Measurements from ENCODE around the gene MRPS31. TPM values are rescaled to one million over a fixed set of nuclear protein-coding genes. Genes with fewer than 3 reads are reported as not detected.

The MRPS31 gene
- total and polyA plus RNA-seq, 2 donors (not counting 1 experiment from before 2014, with no cell fraction given) = 20.5 to 34.4 TPM

- TF ChIP-seq CTCF (IDR thresholded peaks at IDR 0.05) = no peak
- H3K4me3 ChIP-seq (ENCODE audit: control extremely low read depth in 1 of 5, extremely low read depth in 1 of 5, insufficient read depth in 1 of 5, low read depth in 2 of 5, low read length in 4 of 5) = peak overlapping the region; percentile 65 to 99 (median 99)
- peak overlapping the region; percentile 100 for H3K4me3 Mint-ChIP-seq
- DNase-seq (no peak), ATAC-seq (ENCODE audit: low read depth) (no peak)
- POLR2A ChIA-PET = interaction anchor here (1.0 kb wide), 1 partner anchor 19 kb away, joined by 4 read pairs; the partner anchor contains the start of gene SLC25A15
- peaks cover 1 to 3% of the 10 kb centered on the region in 2 experiments for H3K36me3 ChIP-seq (replicated peaks in 1 of 2; ENCODE audit: control extremely low read depth in 1 of 2, control insufficient read depth in 1 of 2, extremely low read depth in 1 of 2, insufficient read depth in 2 of 2, low read length in 1 of 2)
- WGBS (ENCODE audit: insufficient coverage) = 3% methylated on average over 9 of the region's 9 CpGs
- H3K27ac Mint-ChIP-seq = peak overlapping the region; percentile 97
- intact Hi-C loops (cut with micrococcal nuclease) = loop anchor here (2.0 to 10.0 kb wide), 4 partner anchors 104 to 1736 kb away; partner anchors contain the start of genes FOXO1, KBTBD6, NHLRC3 and PROSER1
- H3K4me2 ChIP-seq (replicated peaks; ENCODE audit: low read depth, low read length, poor library complexity, severe bottlenecking) = peak overlapping the region; percentile 85
- CTCF ChIA-PET = interaction anchor here (1.0 to 1.8 kb wide), 2 partner anchors 19 to 150 kb away, joined by 3 to 5 read pairs; partner anchors contain the start of gene SLC25A15
- peaks cover 18% of the 10 kb centered on the region for H3K4me1 Mint-ChIP-seq
- H3K9ac ChIP-seq (ENCODE audit: low read length) = peak overlapping the region; percentile 97
- no peaks in the 10 kb centered on the region for H3K27me3 Mint-ChIP-seq
- H4K20me1 ChIP-seq (ENCODE audit: control insufficient read depth, insufficient read depth, low read length, poor library complexity, severe bottlenecking) = peaks cover 5% of the 10 kb centered on the region
- no peaks in the 10 kb centered on the region for H3K9me3 ChIP-seq (ENCODE audit: control extremely low read depth in 1 of 3, control insufficient read depth in 2 of 3, insufficient read depth in 1 of 3, low read length in 2 of 3)
- H3K9me3 Mint-ChIP-seq (ENCODE audit: insufficient read depth) = no peaks in the 10 kb centered on the region
- H3K27ac ChIP-seq (ENCODE audit: low read length in 2 of 2) = peak overlapping the region; percentile 59 to 88
- H3K27me3 ChIP-seq (replicated peaks in 1 of 4; ENCODE audit: control extremely low read depth in 1 of 4, control insufficient read depth in 3 of 4, insufficient read depth in 4 of 4, low read length in 3 of 4) = no peaks in the 10 kb centered on the region
- H2AFZ ChIP-seq (ENCODE audit: insufficient read depth, low read depth, low read length, poor library complexity, severe bottlenecking) = peak overlapping the region; percentile 93
- peaks cover 20% of the 10 kb centered on the region for H3K79me2 ChIP-seq (ENCODE audit: control insufficient read depth, insufficient read depth, low read length)
- H3K4me1 ChIP-seq (ENCODE audit: control insufficient read depth in 2 of 2, insufficient read depth in 2 of 2, low read length in 2 of 2) = peaks cover 12 to 18% of the 10 kb centered on the region in 2 donors
These were observed 419 bp downstream of the MRPS31 start for GRCh38 chr13:40770609-40770933.

GRCh38 chr13:40769970-40770369 is 1.0 kb downstream of the MRPS31 start:
- H3K4me3 Mint-ChIP-seq = peak overlapping the region; percentile 100
- H3K27me3 Mint-ChIP-seq = no peaks in the 10 kb centered on the region
- DNase-seq = no peak
- no peaks in the 10 kb centered on the region for H3K9me3 Mint-ChIP-seq (ENCODE audit: insufficient read depth)
- H3K4me1 Mint-ChIP-seq = peaks cover 18% of the 10 kb centered on the region
- no peaks in the 10 kb centered on the region for H3K27me3 ChIP-seq (replicated peaks in 1 of 4; ENCODE audit: control extremely low read depth in 1 of 4, control insufficient read depth in 3 of 4, insufficient read depth in 4 of 4, low read length in 3 of 4)
- 94% methylated on average over 6 of the region's 6 CpGs for WGBS (ENCODE audit: insufficient coverage)
- no peak for ATAC-seq (ENCODE audit: low read depth)
- H3K36me3 ChIP-seq (replicated peaks in 1 of 2; ENCODE audit: control extremely low read depth in 1 of 2, control insufficient read depth in 1 of 2, extremely low read depth in 1 of 2, insufficient read depth in 2 of 2, low read length in 1 of 2) = peaks cover 5 to 6% of the 10 kb centered on the region in 2 experiments
- intact Hi-C loops (cut with micrococcal nuclease) = loop anchor here (2.0 to 10.0 kb wide), 4 partner anchors 103 to 1735 kb away; partner anchors contain the start of genes FOXO1, KBTBD6, NHLRC3 and PROSER1
- TF ChIP-seq EZH2 (IDR thresholded peaks at IDR 0.05; ENCODE audit: borderline replicate concordance, insufficient read depth, low read depth, low read length, poor library complexity, severe bottlenecking) = no peak
- TF ChIP-seq CTCF (IDR thresholded peaks at IDR 0.05) = no peak
- H3K9me3 ChIP-seq (ENCODE audit: control extremely low read depth in 1 of 3, control insufficient read depth in 2 of 3, insufficient read depth in 1 of 3, low read length in 2 of 3) = no peaks in the 10 kb centered on the region
- H3K4me2 ChIP-seq (replicated peaks; ENCODE audit: low read depth, low read length, poor library complexity, severe bottlenecking) = peak overlapping the region; percentile 85
- POLR2A ChIA-PET = interaction anchor here (1.0 kb wide), 1 partner anchor 19 kb away, joined by 4 read pairs; the partner anchor contains the start of gene SLC25A15
- peak overlapping the region; percentile 97 for H3K9ac ChIP-seq (ENCODE audit: low read length)
- H3K27ac Mint-ChIP-seq = no peak overlapping the region
- peaks cover 20% of the 10 kb centered on the region for H3K79me2 ChIP-seq (ENCODE audit: control insufficient read depth, insufficient read depth, low read length)
- H4K20me1 ChIP-seq (ENCODE audit: control insufficient read depth, insufficient read depth, low read length, poor library complexity, severe bottlenecking) = peaks cover 5% of the 10 kb centered on the region
- peaks cover 12 to 18% of the 10 kb centered on the region in 2 donors for H3K4me1 ChIP-seq (ENCODE audit: control insufficient read depth in 2 of 2, insufficient read depth in 2 of 2, low read length in 2 of 2)
- peak overlapping the region; percentile 93 for H2AFZ ChIP-seq (ENCODE audit: insufficient read depth, low read depth, low read length, poor library complexity, severe bottlenecking)
- H3K27ac ChIP-seq (ENCODE audit: low read length in 2 of 2) = no peak overlapping the region
- CTCF ChIA-PET = interaction anchor here (1.0 to 1.8 kb wide), 2 partner anchors 20 to 150 kb away, joined by 3 to 5 read pairs; partner anchors contain the start of gene SLC25A15
- H3K4me3 ChIP-seq (ENCODE audit: control extremely low read depth in 1 of 5, extremely low read depth in 1 of 5, insufficient read depth in 1 of 5, low read depth in 2 of 5, low read length in 4 of 5) = peak overlapping the region; percentile 65 to 99 (median 99)

Measured in B cell (primary cell).